NCI-H2196 (cell line): Measurements from ENCODE around the gene PTPRN2.
"Not testable (repeated sequence)": the region's sequence is repeated elsewhere in the genome, so short reads cannot be mapped to it uniquely, and the experiment has no call there.

Experiments used
- DNase-seq: peaks from one replicate; lab custom pipeline; 2025; ENCODE audit not compliant: unreplicated experiment; lab: John Stamatoyannopoulos, UW

Gene PTPRN2

DNA sequence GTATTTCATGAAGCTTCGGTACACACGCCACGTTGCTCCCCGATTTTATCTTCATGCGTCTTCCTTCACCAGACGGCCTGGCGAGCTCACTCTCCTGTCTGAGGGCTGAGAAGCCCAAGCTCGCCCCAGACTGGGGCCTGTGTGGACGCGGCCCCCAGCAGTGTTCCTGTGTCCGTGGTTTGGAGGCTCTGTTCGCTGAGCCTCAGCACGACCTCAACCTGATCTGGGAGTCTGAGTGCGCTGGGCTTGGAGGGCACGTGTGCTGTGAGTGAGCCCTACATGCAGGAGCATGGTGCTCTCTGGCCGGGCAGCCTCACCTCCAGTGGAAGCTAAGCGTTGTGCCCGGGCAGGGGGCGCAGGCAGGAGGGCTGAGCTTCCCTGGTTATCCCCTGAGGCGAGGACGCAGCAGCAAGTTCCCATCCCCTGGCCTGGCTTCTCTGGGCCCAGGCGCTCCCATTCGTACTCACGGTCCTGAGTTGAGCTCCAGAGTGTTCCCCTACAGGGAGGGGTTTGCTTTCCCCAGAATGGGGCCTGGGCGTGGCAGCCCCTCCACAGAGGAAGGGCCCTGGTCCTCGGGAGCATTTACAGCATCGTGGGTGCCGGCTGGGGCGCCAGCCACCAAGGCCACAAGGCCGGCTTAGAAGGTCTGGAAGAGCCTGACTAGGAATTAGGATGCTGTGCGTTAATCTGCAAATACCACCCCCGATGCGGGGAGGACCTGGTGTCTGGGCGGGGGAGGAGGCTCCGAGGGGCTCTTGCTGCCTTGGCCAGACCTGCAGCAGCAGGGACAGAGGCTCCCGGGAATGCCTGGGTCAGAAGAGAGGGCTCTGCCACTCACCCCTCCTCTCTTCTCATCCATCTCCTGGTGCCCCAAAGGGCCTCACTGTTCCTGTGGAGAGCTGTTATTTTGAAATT is 850.2 kb downstream of the PTPRN2 start:
- DNase-seq, result no peak

GRCh38 chr7:157736341-157736740 is 851.3 kb downstream of the PTPRN2 start:
- DNase-seq, result no peak

- no peak for DNase-seq
These were observed 851.8 kb downstream of the PTPRN2 start for GRCh38 chr7:157735826-157736225.

DNA sequence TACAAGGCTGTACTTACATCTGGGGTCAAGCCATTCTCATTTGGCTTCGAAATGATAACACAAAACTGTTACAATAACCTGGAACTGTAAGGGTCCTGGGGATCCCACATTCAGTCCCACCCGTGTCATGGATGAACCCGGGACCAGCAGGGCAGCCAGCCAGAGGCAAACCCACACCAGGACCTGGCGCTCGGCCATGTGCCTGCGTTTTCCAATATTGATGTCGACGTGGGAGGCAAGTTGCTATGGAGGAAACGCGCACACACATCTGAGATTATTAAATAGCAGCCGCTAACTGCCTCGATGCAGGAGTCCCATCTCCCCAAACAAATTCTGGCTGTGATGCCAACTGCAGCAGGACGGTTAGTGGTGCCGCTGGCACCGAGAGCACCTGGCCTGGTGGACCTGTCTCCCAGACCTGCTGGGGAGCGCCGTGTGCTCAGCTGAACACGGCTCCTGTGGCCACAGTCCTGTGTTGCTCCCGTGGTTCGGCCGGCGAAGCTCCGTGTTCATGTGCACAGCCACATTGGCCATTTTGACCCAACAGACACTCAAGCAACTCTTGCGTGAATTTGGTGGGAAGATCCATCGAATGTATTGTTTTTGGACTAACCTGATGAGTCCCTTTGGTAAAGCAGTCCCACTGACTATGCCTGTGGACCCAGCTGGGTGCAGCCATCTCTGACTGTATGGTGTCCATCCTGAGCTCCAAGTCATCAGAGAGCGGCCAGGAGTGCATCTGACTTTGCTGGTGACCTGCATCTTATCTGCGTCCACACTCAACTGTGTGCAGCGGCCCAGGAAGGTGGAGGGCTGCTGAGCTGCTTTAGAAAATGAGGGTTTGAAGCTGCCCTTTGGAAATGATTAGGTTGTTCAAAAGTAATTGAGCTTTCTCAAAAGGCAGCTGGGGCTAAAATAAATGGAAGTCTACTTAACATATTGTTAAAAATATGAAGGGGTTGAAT is 852.7 kb downstream of the PTPRN2 start:
- DNase-seq, result no peak

DNA sequence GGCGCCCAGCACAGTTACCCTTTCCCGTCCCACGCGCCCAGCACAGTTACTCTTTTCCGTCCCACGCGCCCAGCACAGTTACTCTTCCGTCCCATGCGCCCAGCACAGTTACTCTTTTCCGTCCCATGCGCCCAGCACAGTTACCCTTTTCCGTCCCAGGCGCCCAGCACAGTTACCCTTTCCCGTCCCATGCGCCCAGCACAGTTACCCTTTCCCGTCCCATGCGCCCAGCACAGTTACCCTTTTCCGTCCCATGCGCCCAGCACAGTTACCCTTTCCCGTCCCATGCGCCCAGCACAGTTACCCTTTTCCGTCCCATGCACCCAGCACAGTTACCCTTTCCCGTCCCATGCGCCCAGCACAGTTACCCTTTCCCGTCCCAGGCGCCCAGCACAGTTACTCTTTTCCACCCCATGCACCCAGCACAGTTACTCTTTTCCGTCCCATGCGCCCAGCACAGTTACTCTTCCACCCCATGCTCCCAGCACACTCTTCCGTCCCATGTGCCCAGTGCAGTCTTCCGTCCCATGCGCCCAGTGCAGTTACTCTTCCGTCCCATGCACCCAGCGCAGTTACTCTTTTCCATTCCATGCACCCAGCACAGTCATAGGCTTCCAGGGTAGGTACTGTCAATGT is 853.7 kb downstream of the PTPRN2 start:
- DNase-seq, result not testable (repeated sequence)

GRCh38 chr7:157731126-157731525 is 856.5 kb downstream of the PTPRN2 start:
- no peak for DNase-seq

- DNase-seq, result no peak
These were observed 857.0 kb downstream of the PTPRN2 start for GRCh38 chr7:157730614-157731013.

- DNase-seq, result no peak
These were observed 858.1 kb downstream of the PTPRN2 start for GRCh38 chr7:157729566-157729965.

- DNase-seq, result no peak
These were observed 859.5 kb downstream of the PTPRN2 start for GRCh38 chr7:157727964-157728615.

DNA sequence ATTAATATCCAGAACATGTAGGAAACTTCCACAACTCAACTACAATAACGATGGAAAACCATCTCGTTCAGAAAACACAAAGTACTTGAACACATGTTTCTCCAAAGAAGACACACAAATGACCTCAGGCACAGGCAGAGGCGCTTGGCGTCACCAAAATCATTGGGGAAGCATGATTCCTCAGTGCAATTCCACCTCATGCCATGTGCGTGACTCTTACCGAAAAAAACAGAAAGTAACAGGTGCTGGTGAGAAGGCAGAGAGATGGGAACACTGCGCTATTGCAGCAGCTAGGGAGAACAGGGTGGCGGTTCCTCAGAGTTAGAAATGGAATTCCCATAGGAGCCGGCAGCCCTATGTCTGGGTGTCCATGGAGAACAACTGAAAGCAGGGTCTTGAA is 860.9 kb downstream of the PTPRN2 start:
- no peak for DNase-seq

GRCh38 chr7:157725312-157725711 is 862.3 kb downstream of the PTPRN2 start:
- DNase-seq, result not testable (repeated sequence)

- no peak for DNase-seq
These were observed 864.4 kb downstream of the PTPRN2 start for GRCh38 chr7:157723205-157723604.

- no peak for DNase-seq
These were observed 865.2 kb downstream of the PTPRN2 start for GRCh38 chr7:157722137-157723060.

GRCh38 chr7:157721468-157722136 is 866.0 kb downstream of the PTPRN2 start:
- DNase-seq, result no peak

- DNase-seq, result no peak
These were observed 867.6 kb downstream of the PTPRN2 start for GRCh38 chr7:157719705-157720655.

DNA sequence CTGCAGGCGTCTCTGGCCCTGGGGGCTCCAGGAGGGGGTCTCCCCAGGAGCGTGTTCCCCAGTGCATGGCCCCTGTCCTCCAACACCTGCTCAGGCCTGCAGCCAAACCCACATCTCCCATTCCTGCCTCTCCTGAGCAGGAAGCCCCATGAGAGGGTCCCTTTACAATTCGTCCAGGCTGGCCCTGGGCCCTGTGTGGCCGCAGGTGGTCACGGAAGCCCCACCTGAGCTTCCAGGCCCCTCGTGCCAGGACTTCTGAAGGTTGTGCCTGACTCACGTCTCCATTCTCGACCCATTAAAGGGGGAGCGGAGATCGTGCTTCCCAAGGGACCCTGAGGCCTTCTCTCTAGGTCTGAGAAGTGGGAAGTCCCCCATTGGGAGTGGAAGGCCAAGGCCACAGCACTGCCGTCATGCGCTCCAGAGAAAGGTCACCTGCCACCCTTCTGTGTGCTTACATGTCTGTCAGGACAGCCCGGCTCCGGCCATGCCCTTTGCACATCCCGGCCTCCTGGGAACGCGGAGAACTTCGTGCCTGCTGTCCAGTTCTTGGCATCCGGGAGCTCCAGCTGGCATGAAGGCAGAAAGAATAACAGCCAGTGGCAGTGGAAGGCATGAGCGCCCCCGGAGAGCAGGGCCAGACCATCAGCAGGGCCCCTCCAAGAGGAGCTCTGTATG is 868.5 kb downstream of the PTPRN2 start:
- DNase-seq, result no peak

DNA sequence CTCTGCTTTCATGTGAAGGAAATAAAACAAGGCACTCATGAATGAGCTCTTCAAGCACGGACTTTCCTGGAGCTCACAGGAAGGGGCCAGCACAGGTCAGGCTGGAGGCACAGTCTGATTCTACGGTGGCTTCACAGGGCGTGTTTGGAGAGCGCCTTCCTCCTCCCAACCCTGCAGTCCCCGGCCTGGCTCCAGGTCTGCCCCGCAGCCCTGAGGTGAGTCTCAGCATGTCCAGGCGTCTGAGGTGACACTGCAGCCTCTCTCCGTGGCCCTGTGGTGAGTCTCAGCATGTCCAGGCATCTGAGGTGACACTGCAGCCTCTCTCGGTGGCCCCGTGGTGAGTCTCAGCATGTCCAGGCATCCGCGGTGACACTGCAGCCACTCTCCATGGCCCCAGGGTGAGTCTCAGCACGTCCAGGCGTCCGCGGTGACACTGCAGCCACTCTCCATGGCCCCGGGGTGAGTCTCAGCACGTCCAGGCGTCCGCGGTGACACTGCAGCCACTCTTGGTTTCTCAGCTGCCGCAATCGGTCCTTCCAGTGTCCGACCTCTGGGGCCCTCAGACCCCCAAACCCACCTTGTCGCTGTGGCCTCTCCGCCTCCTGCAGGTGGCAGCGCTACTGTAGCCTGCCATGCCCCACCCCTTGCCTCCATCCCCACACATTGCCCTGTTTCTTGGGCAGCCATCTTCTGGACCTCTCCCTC is 869.2 kb downstream of the PTPRN2 start:
- no peak for DNase-seq
